GM21526 (cell line): ENCODE results near the gene HIRIP3.
A peak's percentile ranks its signal among the peaks of the same experiment; 100 is the strongest.

Experiments used
- ATAC-seq: cut with Tn5 transposase; IDR thresholded peaks from one replicate; pipeline ENCODE4 v1.9.1; 2021; ENCODE audit warnings: moderate library complexity; ENCODE audit not compliant: unreplicated experiment, low FRiP score

The HIRIP3 gene

DNA sequence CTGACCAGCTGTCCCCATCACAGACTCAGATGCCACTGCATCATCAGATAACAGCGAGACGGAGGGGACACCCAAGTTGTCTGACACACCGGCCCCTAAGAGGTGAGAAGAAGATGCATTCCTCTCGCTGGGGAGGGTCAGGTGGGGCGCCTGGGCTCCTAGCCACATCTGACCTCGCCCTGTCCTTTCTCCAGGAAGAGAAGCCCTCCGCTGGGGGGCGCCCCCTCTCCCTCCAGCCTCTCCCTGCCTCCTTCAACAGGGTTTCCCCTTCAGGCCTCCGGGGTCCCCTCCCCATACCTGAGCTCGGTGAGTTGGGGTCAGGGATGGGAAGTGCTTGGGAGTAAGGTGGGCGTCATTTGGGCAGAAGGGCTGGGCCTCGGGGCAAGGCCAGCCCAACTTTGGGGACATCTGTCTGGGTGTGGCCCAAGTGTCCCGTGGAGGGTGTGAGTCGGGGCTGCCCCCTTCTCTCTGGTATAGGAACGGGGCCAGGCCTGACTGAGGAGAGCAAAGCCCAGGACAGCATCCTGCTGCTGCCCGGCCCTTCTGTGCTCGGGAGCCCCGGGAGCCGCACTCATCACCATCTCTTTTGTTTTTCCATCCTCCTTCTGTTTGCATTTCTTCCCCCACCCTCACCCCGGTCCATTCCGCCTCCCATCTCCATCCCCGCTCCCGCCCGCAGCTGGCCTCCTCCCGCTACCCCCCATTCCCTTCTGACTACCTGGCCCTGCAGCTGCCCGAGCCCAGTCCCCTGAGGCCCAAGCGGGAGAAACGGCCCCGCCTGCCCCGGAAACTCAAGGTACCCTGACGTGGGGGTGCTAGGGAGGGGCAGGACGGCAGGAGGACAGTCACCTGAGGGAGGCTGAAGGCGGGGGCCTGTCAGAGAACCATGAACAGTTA, 5.6 kb upstream of the HIRIP3 start:
- no peak for ATAC-seq

DNA sequence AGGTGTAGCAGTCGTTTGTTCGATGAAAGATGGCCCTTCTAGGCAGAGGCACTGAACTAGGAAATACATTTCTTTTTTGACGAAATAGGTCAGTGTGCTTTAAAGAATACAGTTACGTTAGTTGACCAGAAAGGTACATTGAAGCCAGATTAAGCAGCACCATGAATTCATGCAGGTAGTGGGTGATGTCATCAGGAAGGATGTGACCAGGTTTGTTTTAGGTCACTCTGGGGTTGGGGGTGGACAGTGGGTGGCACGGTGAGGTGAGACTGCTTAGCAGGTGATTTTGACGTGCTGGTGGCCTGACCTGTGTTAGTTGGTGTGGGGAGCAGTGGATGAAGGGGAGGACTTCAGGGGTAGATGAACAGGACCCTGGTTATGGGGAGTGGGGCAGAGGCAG, 4.2 kb upstream of the HIRIP3 start:
- ATAC-seq: no peak

DNA sequence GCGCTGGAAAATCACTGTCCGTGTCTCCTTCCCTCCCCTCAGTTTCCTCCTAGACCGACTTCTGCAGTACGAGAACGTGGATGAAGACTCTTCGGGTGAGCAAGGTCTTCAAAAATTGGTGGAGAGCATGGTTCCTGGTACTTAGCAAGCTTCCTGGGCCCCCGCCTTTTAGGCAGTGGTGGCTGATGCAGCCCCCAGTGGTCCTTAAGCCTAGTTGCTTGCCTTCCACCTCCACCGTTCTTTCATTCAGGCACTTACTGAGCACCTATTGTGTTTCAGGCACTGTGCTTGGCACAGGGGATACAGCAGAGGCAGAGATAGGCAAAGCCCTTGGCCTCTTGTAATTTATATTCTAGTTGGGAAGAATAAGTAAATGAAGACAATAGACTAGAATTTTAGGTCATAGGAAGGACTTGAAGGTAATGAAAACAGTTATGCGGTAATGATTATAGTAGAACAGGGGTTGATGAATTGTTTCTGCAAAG, 1.4 kb upstream of the HIRIP3 start:
- no peak for ATAC-seq

DNA sequence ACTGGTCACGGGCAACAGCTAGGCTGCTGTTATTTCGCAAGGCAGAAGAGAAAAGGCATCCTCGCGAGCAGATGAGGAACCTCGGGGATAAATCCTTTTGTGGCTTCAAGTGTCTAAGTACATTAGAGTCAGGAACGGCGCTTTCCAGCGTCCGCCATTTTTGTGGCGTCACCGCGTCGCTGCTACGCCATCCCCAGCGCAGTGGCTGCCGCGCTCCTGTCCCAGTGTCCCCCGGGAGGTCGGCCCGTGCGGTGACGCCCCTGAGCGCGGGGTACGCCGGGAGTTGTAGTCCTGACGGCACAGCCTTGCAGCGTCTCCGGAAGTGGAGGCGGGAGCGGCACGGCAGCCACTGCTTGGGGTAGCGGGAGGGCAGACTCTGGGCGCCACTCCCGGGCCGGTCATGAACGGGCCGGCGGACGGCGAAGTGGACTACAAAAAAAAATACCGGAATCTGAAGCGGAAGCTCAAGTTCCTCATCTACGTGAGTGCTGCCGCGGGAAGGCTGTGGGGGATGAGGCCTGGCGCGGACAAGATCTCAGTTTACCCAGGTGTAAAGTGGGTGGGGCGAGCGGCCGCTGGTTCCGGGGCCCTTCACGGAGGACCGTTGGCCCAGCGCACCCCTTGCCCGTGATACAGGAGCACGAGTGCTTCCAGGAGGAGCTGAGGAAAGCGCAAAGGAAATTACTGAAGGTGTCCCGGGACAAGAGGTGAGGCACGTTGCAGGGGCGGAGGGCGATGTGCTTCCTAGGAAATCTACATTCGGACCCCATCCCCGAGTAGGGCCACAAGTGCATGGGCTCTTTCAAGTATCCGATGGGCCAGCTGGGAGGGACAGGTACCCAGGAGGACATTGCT, 721 bp upstream of the HIRIP3 start, which contains the start of gene INO80E:
Gene INO80E, plus strand, starts transcription at position 331 of the 855 bp plus-strand sequence. Its CDS starts 70 bp downstream, at position 401.
- ATAC-seq: peak; percentile 83

DNA sequence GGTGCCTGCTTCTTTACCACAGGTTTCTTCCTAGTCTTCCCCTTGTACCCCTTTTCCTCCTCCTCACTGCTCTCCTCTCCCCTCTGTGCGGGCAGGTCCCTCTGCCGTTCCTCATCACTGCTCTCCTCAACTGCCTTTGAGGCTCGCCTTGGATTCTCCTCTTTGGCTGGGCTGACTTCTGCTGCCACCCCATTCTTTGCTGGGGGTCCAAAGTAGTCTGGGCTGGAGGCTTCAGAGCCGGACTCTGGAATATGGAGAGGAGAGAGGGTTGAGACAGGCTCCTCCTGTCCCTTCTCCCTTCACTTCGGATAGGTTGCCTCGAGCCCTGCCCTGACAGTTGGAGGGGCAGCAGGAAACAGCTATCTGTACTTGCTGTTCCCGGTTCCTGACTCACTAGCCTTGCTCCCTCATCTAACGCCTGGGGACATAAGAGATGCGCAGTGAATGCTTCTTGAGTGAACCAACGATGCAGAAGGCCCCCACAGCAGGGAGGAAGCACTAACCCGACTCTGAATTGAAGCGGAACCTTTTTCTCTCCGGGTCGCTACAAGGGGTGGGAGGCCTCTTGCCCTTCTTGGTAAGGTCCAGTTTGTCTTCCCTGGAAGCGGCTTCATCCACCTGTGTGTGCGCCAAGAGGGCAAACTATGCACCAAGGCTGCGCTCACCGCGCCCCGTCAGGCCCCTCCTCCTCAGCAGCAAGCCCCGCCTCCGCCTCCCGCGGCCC, 655 bp downstream of the HIRIP3 start:
- no peak for ATAC-seq

DNA sequence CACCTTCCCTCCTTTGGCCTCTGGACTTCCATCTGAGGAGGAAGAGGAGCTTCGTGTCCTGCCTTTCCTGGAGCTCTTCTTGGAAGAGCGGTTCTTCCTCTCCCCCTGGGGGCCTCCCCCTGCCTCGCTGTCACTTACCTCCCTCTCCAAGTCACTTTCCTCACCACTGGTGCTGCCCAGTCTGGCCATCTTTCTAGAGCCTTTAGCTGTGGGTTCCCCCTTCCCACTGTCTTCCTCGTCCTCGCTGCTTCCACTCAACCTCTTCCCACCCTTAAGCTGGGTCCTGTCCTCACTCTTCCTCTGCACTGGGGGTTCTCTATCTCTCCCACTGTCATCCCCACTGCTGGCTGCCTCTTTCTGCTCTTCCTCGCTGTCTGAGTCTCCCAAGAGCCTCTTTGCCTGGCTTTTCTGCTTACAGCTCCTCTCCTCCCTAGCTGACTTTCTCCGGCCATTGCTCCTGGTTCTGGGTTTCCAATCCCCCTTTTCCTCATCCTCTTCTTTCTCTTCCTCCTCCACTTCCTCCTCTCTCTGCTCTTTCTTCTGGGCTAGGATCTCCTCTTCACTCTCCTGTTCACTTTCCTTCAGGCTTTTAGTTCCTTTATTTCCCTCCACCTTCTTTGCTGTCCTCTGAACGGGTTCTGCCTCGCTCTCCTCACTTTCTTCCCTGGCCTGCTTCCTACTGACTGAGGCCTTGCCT, 1.4 kb downstream of the HIRIP3 start:
- no peak for ATAC-seq

DNA sequence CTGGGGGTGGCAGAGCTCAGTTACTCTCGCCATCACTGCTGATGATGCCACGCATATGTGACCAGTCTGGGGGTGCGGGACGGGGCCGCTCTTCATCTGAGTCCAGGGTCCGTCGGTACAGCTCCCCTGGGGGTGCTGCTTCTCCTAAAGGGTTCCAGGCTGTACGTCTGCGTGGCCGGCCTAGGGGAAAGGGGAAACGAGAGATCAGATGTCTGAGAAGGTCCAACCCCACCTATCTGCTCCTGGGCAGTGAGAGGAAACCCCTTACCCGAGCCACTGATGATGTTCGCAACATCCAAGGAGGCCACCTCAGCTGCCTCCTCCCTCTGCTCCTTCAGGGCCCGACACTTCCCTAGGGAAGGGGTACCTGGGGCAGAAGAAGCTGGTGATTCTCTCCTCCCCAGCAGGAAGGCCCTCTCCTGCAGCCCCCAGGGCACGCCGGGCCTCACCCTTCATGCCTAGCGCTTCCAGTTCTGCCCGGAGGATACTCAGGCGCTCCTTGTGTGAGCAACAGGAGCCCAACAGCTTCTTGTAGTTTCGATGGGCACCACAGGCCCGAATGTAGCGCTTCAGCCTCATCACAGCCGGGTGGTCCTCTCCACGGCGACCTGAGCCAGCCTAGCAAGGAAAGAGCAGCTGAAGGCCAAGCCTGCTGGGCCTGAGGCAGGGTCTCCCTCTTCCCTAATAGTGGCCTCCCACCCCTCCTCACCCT, 2.1 kb downstream of the HIRIP3 start:
- ATAC-seq: no peak

DNA sequence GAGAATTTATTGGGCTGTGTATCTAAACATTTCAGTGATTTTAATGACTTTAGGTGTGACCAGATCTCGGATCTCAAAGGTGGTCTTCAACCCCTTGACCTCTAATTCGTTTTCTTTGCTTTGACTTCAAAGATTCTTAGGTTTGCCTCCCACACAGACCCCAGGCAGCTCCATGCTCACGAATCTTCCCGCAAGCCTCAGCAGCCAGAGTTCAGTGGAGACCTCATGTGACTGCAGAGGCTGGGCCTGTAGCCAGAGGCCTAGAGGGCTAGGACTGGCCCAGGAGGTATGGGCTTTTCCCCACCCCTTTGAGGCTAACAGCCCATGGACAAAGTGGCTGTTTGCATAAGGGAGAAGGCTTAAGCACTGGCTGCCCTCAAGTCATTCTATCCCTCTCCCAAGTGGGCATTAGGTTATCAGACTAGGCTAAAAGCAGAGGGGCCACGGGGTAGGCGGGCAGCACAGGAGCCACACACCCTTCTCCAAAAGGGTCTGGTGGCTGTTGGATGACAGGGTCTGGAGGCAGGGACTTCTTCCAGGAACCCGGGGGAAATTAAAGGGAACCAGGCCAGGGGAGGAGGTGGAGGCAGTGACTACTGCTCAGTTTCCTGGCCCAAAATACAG, 3.0 kb downstream of the HIRIP3 start:
- no peak for ATAC-seq

DNA sequence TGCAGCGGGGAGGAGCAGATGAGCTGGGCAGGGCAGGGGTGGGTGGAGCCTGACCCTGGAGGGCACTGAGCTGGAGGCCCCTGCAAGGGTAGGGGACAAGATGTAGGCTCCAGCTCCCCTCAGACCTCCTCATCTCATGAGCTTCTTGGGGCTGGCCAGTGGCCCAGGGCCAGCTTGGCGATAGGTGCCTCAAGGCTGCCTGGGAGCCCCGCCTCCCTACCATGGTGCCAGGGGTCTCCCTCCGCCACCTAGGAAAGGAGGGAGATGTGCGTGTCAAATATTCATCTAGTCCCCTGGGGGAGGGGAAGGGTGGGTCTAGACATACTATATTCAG, 3.9 kb downstream of the HIRIP3 start:
- ATAC-seq: no peak

DNA sequence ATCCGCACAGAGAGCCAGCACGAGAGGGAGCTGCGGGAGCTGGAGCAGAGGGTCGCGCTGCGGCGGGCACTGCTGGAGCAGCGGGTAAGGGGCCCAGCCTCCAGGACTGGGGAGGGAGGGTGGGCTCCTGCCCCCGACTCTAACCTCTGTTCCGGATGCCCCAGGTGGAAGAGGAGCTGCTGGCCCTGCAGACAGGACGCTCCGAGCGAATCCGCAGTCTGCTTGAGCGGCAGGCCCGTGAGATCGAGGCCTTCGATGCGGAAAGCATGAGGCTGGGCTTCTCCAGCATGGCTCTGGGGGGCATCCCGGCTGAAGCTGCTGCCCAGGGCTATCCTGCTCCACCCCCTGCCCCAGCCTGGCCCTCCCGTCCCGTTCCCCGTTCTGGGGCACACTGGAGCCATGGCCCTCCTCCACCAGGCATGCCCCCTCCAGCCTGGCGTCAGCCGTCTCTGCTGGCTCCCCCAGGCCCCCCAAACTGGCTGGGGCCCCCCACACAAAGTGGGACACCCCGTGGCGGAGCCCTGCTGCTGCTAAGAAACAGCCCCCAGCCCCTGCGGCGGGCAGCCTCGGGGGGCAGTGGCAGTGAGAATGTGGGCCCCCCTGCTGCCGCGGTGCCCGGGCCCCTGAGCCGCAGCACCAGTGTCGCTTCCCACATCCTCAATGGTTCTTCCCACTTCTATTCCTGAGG, 4.4 kb downstream of the HIRIP3 start:
- ATAC-seq: no peak

DNA sequence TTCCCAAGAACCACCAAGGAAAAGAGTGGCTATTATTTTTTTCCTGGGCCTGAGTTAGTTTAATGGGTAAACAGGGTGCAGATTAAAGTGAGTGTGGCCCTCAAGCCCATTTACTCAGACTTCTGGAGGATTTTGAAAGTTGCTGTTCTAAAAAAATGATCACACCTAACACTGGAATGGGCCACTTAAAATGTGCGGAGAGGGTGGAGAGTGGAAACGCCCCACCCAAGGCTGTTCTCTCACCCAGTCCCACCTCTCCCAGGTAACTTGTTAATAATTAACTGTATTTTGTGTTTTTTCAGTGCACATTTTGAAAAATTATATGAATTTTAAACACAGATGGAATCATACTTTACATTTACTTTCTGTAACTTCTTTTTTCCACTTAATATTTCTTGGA, 5.4 kb downstream of the HIRIP3 start:
- ATAC-seq: no peak

DNA sequence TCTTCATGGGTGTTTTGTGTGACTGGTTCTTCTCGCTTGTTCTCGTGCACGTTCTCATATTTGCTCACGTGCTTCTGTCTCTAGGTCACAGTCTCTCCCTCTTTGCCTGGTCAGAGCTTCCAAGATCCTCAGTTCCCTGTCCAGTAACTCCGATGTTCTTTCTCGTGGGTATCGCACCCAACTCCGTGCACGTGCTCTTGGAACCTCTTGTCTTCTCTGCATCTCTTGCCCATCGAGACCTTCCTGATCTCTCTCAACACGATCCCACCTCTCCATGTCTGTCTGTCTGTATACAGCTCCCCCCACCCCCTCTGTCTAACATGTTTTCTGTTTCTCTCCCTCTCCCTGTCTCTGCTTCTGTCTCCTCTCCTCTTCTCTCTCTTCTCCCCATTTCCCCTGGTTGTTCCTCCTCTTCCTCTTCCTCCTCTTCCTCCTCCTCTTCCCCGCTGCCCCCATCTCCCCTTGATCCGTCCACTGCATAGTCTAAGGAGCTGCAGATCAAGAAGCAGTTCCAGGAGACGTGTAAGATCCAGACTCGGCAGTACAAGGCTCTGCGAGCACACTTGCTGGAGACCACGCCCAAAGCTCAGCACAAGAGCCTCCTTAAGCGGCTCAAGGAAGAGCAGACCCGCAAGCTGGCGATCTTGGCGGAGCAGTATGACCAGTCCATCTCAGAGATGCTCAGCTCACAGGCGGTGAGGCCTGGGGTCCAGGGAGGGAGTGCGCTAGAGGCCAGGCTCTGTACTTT, 6.1 kb downstream of the HIRIP3 start:
- ATAC-seq: no peak

DNA sequence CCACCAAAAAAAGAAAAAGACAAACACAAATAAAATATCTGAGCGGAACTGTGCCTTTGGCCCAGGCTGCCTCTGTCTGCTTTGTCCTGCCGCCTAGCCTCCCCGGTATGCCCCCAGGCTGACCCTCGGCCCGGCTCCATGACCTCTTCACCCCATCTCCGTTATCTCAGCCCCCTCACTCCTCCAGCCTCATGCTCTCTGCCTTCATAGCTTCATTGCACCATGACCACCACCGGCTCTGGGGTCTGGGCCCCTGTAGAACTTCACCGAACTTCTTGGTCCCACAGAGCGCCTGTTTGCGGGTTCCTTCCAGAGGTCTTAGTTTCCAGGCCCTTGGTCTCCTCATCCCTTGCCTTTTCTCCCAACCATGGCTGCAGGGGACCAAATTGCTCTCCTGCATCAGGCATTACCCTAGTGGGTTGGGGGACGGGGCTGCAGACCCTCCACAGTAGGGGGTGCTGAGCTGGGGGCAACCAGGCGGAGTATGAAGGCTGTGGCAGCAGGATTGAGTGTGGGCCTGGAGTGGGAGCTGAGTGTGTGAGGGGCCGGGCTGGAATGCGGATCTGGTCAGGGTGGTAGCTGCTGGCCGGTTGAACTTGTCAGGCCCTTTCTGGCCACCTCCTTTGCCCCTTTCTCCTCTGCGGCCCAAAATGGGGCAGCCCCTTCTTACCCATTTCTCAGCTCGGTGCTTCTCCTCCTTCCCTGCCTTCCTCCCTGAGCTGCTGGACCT, 6.9 kb downstream of the HIRIP3 start:
- ATAC-seq: no peak

DNA sequence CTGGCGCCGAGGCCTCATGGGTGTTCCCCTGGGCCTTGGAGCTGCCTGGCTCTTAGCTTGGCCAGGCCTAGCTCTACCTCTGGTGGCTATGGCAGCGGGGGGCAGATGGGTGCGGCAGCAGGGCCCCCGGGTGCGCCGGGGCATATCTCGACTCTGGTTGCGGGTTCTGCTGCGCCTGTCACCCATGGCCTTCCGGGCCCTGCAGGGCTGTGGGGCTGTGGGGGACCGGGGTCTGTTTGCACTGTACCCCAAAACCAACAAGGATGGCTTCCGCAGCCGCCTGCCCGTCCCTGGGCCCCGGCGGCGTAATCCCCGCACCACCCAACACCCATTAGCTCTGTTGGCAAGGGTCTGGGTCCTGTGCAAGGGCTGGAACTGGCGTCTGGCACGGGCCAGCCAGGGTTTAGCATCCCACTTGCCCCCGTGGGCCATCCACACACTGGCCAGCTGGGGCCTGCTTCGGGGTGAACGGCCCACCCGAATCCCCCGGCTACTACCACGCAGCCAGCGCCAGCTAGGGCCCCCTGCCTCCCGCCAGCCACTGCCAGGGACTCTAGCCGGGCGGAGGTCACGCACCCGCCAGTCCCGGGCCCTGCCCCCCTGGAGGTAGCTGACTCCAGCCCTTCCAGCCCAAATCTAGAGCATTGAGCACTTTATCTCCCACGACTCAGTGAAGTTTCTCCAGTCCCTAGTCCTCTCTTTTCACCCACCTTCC, 7.9 kb downstream of the HIRIP3 start:
- no peak for ATAC-seq

DNA sequence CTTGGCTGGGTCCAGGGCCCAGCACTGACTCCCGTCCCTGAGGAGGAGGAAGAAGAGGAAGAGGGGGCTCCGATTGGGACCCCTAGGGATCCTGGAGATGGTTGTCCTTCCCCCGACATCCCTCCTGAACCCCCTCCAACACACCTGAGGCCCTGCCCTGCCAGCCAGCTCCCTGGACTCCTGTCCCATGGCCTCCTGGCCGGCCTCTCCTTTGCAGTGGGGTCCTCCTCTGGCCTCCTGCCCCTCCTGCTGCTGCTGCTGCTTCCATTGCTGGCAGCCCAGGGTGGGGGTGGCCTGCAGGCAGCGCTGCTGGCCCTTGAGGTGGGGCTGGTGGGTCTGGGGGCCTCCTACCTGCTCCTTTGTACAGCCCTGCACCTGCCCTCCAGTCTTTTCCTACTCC, 8.5 kb downstream of the HIRIP3 start:
- ATAC-seq: no peak

DNA sequence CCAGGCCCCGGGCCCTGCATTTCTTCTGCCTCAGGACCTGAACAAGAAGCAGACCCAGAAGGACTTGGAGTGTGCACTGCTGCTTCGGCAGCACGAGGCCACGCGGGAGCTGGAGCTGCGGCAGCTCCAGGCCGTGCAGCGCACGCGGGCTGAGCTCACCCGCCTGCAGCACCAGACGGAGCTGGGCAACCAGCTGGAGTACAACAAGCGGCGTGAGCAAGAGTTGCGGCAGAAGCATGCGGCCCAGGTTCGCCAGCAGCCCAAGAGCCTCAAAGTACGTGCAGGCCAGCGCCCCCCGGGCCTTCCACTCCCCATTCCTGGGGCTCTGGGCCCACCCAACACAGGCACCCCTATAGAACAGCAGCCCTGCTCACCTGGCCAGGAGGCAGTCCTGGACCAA, 9.2 kb downstream of the HIRIP3 start:
- ATAC-seq: no peak
